Stimulated activated CD4-positive, alpha-beta T cell treated with anti-CD3 and anti-CD28 coated beads, Interleukin-1b, Interleukin-23, amount 100 ng/mL, for 48 hours (primary cell): ENCODE results near the gene MKNK2.

Experiments
- DNase-seq: peaks from one replicate; pipeline ENCODE4 v3.0.0-alpha.2; 2020

MKNK2 gene

DNA sequence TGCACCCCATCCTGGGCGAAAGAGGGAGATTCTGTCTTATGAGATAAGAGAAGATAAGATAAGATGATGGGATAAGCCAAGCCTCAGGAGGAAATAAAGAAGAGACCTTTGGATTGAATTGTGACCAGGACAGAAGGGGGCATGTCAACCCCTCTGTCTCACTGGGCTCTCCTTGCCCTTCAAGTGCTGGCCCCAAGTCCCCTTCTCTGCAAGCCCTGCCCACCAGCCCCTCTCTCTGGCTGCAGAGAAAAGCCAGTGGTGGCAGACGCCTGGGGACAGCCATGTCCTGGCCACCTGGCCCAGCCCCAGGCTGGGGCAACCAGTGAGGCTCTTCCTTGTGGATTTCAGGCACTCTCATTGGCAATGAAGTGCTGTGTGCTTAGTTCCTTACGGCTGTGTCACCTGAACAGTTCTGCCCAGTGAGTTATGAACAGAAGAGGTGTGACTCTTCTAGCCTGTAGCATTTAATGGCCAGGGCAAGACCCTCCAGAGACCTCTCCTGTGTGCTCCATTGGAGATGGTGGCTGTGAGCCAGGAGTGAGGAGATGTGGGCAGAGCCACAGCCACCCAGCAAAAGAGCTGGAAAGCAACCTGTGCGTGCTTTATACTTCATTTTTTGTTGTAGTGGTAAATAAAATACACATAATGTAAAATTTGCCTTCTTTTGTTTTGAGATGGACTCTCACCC is 29.4 kb downstream of the MKNK2 start:
- no peak for DNase-seq

DNA sequence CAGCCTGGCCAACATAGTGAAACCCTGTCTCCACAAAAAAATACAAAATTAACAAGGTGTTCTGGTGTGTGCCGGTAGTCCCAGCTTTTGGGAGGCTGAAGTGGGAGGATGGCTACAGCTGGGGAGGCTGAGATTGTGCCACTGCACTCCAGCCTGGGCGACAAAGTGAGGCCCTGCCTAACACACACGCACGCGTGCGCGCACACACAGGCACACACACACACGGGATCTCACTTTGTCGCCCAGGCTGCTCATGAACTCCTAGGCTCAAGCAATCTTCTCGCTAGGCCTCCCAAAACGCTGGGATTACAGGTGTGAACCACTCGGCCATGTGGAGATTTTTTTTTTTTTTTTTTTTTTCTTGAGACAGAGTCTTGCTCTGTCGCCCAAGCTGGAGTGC is 32.3 kb downstream of the MKNK2 start:
- no peak for DNase-seq

DNA sequence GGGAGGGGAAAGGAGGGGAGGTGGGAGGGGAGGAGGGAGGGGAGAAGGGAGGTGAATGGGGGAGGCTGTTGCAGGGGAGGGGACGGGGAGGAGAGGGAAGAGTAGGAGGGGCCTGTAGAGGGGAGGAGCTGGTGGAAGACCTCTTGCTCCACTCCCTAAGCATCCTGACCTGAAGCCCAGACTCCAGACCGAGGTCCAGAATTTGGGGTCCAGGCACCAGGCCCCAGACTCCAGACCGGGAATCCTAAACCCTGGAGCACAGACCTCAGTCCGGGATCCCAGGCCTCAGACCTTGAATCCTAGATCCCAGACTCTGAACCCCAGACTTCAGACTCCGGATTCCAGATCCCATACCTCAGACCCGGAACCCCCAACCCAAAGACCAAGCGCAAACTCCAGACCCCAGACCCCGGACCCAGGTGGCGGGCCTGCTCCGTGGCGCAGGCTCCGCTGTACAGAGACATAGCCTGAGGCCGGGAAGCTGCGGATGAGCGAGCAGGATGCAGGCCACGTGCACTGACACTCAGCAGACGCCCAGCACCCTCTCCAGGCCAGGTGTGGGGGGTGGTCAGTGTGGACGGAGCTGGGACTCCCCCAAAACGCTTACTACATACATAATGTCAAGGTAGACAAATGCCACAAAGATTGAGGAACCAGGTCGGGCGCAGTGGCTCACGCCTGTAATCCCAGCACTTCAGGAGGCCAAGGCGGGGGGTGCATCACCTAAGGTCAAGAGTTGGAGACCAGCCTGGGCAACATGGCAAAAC is 34.8 kb downstream of the MKNK2 start:
- DNase-seq = peak; percentile 46

DNA sequence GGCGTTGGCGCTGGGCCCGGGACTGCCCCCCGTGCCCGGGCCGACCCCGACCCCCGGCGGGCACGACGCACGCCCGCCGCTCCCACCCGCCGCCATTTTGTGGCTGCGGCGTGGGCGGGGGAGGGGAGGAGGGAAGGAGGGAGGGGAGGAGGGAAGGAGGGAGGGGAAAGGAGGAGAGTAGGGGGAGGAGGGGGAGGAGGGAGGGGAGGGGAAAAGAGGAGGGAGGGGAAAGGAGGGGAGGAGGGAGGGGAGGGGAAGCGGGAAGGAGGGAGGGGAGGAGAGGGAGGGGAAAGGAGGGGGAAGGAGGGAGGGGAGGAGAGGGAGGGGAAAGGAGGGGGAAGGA is 35.5 kb downstream of the MKNK2 start, which contains the start of gene BTBD2:
TSS of gene BTBD2 (minus strand) at position 107 of the 343 bp plus-strand sequence. CDS start at position 96, 11 bp downstream.
- peak; percentile 53 for DNase-seq

GRCh38 chr19:2014731-2015607 is 36.1 kb downstream of the MKNK2 start:
- no peak for DNase-seq

DNA sequence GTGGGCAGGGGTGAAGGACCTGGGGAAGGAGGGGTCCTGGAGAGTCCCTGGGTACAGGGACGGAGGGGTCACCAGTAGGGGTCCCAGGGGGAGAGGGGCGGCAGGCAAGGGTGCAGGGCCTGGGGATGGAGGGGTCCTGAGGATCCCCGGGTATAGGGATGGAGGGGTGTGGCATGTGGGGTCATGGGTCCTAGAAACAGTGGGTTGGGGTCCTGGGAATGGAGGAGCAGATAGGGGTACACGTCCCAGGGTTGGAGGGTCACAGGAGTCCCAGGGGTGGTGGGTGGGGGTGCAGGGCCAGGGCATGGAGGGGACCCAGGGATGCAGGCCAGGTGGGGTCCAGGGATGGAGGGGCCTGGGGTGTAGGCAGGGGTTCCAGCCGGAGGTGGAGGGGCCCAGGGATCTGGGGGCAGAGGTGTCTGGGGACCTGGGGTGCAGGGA is 36.9 kb downstream of the MKNK2 start:
- no peak for DNase-seq

- no peak for DNase-seq
Observed at GRCh38 chr19:2013683-2013961, 37.4 kb downstream of the MKNK2 start.

DNA sequence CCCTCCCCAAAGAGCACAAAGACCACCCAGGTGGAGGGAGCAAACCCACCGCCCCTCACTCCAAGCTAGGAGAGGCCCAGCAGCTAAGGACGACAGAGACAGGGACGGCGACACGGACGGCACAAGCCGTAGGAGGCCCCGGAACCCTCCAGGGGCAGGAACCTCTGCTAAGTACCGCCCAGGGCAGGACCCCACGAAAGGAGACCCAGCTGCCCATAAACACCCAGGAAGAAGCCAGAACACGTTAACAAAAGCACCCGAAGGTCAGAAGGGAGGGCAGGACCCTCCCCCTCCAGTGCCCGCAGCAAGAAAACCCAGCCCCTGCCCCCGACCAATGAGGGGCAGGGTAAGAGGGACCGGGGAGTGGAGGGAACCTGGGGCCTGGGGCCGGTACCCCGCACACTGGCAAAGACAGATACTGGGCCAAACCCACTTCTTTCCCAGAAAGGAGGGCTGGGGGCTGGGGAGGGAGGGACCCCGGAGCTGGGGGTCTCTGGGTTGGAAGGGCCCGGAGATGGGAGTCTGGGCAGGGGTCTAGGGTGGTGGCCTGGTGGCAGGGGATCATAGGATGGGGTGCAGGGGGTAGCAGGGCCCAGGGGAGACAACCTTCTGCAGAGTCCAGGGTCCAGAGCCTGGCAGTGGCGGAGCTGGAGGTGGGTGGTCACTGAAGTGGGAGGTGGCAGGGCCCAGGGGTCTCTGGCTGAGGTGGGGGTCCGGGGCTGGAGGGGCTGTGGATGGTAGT is 37.9 kb downstream of the MKNK2 start:
- DNase-seq = no peak

GRCh38 chr19:2011169-2011568 is 39.9 kb downstream of the MKNK2 start:
- DNase-seq = no peak

- DNase-seq = no peak
Observed at GRCh38 chr19:2010135-2010668, 40.8 kb downstream of the MKNK2 start.

GRCh38 chr19:2003874-2004273 is 47.2 kb downstream of the MKNK2 start:
- no peak for DNase-seq

- no peak for DNase-seq
Observed at GRCh38 chr19:1999856-2000515, 51.1 kb downstream of the MKNK2 start.

DNA sequence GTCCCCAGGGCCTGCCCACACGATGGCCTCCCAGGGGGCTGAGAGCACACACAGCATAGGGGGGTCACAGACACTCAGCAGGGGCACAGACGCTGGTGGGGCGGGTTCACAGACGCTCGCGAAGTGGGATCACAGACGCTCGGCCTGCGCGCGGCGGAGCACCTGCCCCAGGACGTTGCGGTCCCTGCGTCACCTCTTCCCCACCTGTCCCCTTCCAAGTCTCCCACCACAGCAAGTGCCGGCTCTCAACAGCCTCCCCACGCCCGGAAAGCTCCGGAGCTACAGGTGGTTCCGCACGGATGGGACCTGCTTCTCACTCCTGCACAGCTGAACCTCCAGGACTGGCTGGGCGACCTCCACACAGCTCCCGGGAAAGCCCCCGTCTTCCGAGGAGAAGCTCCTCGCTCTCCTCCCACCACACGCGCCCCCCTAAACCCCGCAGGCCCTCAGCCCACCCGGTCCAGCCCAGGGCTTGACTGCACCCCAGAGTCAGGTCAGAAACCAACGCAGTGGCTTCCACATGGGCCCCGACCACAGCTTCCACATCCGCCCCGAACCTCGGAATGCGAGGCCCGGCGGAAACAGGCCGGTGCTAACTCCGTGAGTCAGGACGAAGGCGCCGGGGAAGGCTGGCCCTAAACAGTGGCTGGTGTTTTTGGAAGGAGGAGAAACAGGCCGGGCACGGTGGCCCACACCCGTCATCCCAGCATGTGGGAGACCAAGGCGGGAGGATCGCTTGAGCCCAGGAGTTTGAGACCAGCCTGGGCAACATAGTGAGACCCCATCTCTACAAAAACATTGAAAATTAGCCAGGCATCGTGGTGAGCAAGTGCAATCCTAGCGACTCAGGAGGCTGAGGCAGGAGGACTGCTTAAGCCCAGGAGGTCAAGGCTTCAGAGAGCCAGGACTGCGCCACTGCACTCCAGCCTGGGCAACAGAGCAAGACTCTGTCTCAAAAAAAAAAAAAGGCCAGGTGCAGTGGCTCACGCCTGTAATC is 52.0 kb downstream of the MKNK2 start:
- no peak for DNase-seq

DNA sequence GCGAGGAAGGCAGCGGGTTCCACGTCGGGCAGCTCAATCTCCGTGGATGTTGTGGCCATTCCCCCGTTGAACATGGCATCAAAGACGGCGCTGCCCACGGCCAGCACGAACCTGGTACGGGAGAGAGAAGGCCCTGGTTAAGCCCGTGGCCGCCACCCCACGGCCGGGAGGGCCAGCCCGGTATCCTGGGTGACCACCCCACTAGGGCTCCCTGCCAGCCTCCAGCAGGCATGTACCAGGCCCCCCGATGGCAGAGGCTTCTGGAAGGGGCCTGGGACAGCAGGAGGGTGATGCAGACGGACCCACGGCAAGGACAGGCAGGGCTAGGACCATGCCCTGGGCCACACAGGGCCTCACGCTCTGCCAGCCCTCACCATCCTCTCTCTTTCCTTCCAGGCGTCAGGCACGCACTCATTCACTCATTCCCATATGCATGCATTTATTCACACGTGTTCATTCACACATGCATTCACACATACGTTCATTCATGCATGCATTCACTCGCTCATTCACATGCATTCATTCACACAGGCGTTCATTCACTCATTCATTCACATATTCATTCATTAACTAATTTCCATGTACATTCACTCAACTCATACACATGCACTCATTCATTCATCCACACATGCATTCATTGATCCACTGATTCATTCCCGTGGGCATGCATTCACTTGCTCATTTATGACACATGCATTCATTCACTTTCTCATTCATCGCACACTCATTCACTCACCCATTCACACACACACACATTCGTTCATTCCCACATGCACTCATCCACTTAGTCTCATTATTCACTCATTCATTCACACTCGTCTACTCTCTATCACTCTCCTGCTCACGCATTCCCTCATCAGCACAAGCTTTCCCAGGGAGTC is 53.5 kb downstream of the MKNK2 start:
- no peak for DNase-seq

DNA sequence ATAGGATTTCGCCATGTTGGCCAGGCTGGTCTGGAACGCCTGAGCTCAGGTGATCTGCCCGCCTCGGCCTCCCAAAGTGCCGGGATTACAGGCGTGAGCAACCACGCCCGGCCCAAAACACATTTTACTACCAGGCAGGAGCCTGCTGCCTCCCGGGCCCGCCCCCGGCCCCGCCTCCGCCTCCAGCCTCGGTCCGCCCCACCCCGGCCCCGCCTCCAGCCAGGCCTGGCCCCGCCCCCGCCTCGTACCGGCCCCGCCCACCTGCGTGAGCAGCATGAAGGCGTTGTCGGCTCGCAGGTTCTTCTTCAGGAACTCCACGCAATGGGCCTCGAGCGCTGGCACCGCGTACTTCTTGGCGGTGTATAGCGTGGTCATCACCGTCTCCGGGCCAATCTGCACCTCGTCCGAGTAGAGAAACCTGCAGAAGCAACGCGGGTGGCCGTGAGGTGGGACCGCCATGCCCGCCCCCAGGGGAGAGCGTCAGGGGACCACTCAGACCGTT is 58.2 kb downstream of the MKNK2 start:
- no peak for DNase-seq

DNA sequence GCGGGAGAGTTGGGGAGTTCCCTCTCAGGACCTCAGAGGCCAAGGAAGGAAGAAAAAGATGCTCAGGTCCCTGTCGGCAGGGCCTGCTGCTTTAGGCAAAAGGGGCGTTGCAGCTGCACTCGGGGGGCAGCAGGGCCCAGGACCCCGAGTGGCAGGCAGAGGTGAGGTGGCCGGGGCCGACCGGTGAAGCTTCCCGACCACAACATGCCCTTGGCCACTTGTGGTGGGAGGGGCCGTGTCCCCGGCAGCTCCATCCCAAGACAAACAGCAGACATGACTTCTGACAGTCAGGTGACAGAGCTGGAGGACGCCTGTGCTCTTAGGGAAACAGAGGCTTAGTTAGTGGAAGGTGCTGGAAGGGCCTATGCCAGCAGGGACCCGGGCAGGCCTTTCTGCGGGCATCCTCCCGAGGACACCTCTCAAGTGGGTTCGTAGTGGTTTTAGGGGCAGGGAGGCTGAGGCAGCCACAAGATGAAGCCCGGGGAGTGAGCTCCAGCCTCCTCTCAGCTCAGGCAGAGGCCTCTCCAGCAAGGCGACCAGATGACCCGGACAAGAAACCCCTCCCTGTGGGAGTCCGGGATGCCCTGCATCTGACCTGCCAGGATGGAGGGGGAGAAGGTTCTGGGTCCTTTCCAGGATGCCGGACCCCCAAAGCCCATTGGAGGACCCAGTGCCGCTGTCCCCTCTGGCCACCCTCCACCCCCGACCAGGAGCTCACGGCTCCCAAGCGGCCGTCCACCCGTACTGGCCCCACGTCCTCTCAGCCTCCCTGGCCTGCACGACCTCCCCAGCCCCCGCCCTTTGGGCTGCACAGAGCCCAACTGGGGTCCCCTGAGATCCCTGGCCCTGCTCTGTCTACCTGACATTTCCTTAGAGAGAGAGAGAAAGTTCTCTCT is 59.8 kb downstream of the MKNK2 start:
- DNase-seq = no peak

DNA sequence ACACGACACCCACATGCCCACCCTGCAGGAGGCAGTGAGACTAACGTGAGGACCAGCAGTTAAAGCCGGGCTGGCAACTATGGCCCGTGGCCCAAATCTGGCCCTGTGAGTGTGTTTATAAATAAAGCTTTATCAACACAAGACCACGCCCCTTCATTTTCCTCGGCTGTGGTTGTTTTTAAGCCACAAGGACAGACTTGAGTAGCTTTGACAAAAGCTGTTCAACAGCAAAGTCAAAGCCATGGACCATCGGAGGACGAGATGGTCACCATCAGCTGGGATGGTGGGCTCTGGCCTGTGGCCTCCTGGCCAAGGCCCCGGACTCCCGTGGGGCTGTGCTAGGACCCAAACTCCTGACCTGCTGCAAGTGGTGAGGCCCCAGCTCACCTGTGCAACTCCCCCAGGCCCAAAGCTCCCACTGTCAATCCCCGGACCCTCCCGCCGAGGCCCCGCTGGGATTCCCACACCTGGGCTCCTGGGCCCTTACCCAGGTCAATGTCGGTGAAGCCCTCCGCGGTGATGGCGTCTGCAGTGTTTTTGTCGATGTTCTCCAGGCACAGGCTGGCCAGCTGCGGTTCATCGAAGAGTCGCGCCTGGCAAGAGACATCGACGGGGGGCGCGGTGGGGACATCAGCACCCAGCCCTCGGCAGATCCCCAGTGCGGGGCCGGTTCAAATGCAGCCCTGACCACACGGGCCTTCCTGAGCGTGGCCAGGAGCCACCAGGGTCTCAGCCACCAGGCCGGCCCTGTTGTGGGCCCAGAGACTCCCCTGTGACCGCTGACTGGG is 60.6 kb downstream of the MKNK2 start:
- DNase-seq = no peak
